PFSK-1 (cell line): ENCODE measurements around the gene PRRG3.

Experiments used
- FOXP2 ChIP-seq: optimal IDR thresholded peaks from 2 replicates; pipeline ENCODE3; 2011; ENCODE audit warnings: borderline replicate concordance, control low read depth, inconsistent platforms; ENCODE audit not compliant: insufficient read depth; ENCODE audit errors: extremely low read length, extremely low read depth
- POLR2AphosphoS5 ChIP-seq: IDR thresholded peaks from 2 replicates; pipeline ENCODE4 v1.6.1; 2012; ENCODE audit warnings: low read depth, mild to moderate bottlenecking, control low read depth, low read length, moderate library complexity
- REST ChIP-seq, 2 experiments: IDR thresholded peaks; 2 replicates each; pipeline versions ENCODE4 v1.6.1 to v1.8.0; 2011 to 2012; ENCODE audit warnings: low read depth in 2 of 2, low read length in 2 of 2, control low read depth in 1 of 2, inconsistent platforms in 1 of 2, mild to moderate bottlenecking in 1 of 2, moderate library complexity in 1 of 2; ENCODE audit not compliant: insufficient read depth in 1 of 2
- SIN3A ChIP-seq: IDR thresholded peaks from 2 replicates; pipeline ENCODE4 v1.6.1; 2012; ENCODE audit warnings: mild to moderate bottlenecking, low read length, moderate library complexity, borderline replicate concordance; ENCODE audit not compliant: insufficient read depth
- TAF1 ChIP-seq: IDR thresholded peaks from 2 replicates; pipeline ENCODE4 v1.6.1; 2012; ENCODE audit warnings: low read length, control low read depth, borderline replicate concordance; ENCODE audit not compliant: insufficient read depth

Gene PRRG3

GRCh38 chrX:151695583-151696340 is 504 bp downstream of the PRRG3 start:
- TF ChIP-seq FOXP2 (no peak), POLR2AphosphoS5 (no peak), REST (IDR thresholded peaks at IDR 0.05; ENCODE audit: insufficient read depth in 1 of 2, low read depth in 2 of 2, low read length in 2 of 2) (no peak), SIN3A (no peak), TAF1 (no peak)

GRCh38 chrX:151697522-151697921 is 2.3 kb downstream of the PRRG3 start:
- no peak for TF ChIP-seq POLR2AphosphoS5
- no peak for TF ChIP-seq TAF1
- TF ChIP-seq REST (IDR thresholded peaks at IDR 0.05; ENCODE audit: insufficient read depth in 1 of 2, low read depth in 2 of 2, low read length in 2 of 2) = no peak
- TF ChIP-seq SIN3A = no peak
- TF ChIP-seq FOXP2 = no peak

- TF ChIP-seq FOXP2 (no peak), POLR2AphosphoS5 (no peak)
Measured at GRCh38 chrX:151698485-151698884, 3.2 kb downstream of the PRRG3 start.

GRCh38 chrX:151699746-151700145 is 4.5 kb downstream of the PRRG3 start:
- TF ChIP-seq TAF1 = no peak
- no peak for TF ChIP-seq FOXP2
- no peak for TF ChIP-seq REST (IDR thresholded peaks at IDR 0.05; ENCODE audit: insufficient read depth in 1 of 2, low read depth in 2 of 2, low read length in 2 of 2)
- TF ChIP-seq SIN3A = no peak
- TF ChIP-seq POLR2AphosphoS5 = no peak

GRCh38 chrX:151700581-151700980 is 5.3 kb downstream of the PRRG3 start:
- TF ChIP-seq POLR2AphosphoS5 = no peak
- no peak for TF ChIP-seq FOXP2
- no peak for TF ChIP-seq TAF1
- no peak for TF ChIP-seq SIN3A
- no peak for TF ChIP-seq REST (IDR thresholded peaks at IDR 0.05; ENCODE audit: insufficient read depth in 1 of 2, low read depth in 2 of 2, low read length in 2 of 2)
